Activated T-cell treated with anti-CD3 and anti-CD28 coated beads, Interleukin-2, amount 50 U/mL, for 48 hours (primary cell): ENCODE results near the gene TARBP2.
"Not testable (repeated sequence)": the region's sequence is repeated elsewhere in the genome, so short reads cannot be mapped to it uniquely, and the experiment has no call there.

ENCODE experiments used
- DNase-seq, 2 experiments: peaks; one replicate each; pipeline ENCODE4 v3.0.0-alpha.2; 2020

Gene TARBP2

DNA sequence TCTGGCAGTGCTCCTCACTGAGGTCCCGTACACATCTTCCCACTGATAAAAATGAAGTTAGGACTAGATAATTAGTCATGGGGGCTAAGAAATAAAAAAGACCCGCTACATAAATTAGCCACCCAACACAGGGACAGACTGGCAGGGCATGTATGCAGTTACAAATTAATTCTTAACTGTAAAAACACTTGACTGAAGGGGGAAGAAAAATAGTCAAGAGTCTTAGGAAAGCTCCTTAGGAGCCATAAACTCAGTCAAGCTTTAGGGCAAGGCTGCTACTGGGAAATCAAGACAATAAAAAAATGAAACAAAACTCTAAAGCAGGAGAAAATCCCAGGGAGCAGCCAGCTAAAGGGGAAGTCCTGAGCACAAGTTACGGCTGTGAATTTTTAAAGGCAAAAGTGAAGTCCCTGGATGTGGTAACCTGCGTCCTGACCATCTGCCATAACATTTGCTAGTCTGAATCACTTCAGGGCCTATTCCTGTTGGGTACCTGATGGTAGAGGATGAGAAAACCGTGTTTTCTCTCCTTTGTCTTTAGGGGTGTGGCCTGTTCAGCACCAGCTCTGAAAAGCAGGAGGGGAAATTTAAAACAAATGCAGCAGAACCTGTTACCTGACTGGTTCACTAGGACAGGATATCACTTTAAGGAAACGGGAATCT lies 13.7 kb downstream of the TARBP2 start:
- no peak for DNase-seq

DNA sequence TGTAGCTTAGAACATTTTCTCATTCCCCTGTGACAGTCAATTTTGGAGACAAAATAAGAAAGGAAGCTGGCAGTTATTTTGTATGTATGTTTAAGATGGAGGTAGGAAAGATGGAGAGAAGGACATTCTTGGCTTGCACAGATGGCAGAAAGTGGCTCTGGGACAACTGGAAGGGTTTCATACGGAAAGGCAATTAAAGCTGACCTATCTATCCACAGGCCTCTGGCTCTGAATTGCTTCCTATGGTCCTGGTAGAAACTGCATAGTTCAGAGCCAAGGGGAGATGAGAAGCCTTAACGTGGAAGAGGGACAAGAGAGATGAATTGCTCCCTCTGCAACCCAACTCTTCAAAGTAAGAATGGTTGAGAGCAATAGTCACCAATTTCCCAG lies 14.2 kb downstream of the TARBP2 start:
- no peak for DNase-seq

- DNase-seq, result no peak
Observed at GRCh38 chr12:53516758-53517455, 15.8 kb downstream of the TARBP2 start.

GRCh38 chr12:53518381-53518780 lies 17.3 kb downstream of the TARBP2 start:
- DNase-seq, result no peak

- DNase-seq, result no peak
Observed at GRCh38 chr12:53523131-53523530, 22.0 kb downstream of the TARBP2 start.

- no peak for DNase-seq
Observed at GRCh38 chr12:53524476-53524875, 23.4 kb downstream of the TARBP2 start.

- DNase-seq, result no peak
Observed at GRCh38 chr12:53530061-53530460, 29.0 kb downstream of the TARBP2 start.

DNA sequence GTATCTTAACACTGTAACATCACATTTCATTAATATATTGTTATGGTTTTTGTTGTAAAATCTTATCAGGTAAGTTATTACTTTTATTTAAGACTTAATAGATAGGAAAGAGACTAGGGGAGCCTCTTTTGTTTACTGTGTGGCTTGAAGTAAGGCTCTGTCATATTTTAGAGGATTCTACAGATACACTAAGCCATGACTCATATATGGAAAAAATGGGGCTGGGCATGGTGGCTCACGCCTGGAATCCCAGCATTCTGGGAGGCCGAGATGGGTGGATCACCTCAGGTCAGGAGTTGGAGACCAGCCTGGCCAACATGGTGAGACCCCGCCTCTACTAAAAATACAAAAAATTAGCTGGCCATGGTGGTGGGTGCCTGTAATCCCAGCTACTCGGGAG lies 29.8 kb downstream of the TARBP2 start:
- no peak for DNase-seq

DNA sequence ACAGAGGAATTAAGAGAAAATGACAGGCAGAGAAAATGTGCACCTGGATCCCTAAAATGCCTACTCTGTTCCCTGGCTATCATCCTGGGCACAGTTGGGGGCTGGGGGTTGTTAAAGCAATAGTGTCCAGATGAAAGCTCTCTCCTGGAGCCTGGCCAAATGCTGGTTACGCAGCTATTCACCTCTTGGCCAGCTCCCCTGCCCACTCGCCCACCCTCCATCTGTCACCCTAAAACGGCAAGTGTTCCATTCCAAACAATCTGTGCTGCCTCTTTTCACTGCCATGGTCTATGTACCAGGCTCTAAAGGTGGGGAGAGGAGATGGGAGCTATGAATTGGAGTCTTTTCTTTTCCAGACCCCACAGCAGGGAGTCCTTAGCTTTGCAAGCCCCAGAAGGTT lies 30.9 kb downstream of the TARBP2 start:
- DNase-seq, result no peak

DNA sequence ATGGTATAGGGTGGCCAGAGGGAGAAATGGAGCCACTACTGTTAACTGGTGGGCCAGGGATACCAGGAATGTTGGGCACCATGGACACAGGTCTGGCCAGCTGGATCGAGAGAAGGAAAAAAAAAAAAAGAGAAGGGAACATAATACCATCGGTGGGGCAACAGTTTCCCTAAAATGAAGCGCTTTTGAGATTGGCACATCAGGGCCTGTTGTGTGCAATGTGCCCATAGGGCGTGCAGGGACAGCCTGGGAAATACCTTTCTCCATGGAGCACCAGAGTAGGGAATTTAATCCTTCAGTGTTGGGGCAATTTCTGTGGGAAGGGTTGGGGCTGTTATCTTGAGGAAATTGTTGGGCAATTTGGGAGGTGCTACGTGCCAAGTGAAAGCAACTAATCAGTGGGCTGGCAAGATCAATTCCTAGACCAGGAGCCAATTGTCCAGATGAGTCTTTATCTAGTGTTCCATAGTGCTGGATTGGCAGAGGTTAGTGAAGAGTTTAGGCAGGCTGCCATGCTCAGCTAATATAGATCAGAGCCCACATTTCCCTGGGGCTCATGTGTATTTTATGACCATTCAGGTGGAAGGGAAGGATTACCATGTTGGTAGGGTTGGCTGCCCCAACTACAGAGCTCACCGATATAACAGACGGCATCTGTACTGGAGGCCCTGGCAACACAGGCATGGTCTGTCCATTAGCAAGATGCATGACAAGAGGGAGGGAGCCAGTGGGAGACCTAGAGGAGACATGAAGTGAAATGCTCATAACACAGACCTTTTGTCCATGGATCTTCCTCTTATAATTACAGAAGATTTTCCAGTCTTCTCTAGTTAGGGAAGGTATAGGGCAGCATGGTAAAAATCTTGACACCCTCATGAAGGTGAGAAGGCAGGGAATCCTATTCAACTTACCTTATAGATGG lies 31.7 kb downstream of the TARBP2 start:
- no peak for DNase-seq

- DNase-seq, result no peak
Observed at GRCh38 chr12:53533471-53533870, 32.4 kb downstream of the TARBP2 start.

DNA sequence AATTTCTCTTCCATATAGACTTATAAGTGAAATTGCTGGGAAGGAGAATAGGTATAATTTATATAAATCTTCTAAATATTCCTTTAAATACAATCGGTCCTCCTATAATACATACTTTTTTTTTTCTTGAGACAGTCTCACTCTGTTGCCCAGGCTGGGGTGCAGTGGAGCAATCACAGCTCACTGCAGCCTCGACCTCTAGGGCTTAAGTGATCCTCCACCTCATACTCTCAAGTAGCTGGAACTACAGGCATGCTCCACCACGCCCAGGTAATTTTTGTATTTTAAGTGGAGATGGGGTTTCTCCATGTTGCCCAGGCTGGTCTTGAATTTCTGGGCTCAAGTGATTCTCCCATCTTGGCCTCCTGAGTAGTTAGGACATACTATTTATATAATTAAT lies 35.9 kb downstream of the TARBP2 start:
- DNase-seq, result no peak

DNA sequence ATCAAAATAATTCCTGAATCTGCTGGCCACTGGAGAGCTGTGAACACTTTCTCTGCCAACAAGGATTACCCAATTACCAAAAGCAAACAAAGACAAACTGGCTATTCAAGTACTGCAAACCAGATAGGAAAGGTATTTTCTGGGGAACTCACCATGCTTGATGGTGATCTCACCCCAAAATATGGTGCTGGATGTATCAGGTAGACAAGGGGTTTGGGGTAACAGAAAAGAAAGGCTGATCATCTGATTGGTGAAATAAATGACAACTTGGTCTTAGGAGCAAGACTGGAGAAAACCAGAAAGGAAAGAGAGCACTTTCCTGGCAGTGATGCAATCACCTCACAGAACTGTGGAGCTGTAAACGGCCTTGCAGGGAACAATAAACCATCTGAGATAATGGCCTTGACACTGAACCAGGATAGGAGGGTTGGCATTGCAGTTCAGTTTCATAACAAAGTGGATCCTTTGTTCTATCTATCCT lies 37.2 kb downstream of the TARBP2 start:
- no peak for DNase-seq

DNA sequence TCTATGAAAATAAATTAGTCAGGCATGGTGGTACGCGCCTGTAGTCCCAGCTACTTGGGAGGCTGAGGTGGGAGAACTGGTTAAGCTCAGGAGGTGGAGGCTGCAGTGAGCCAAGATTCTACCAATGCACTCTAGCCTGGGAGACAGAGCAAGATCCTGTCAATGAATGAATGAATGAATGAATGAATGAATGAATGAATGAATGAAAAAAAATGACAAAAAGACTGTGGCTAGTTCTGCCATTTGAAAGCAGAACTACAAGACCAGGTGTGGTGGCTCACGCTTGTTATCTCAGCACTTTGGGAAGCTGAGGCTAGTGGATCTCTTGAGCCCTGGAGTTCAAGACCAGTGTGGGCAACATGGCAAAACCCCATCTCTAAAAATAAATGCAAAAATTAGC lies 38.4 kb downstream of the TARBP2 start:
- DNase-seq, result no peak

DNA sequence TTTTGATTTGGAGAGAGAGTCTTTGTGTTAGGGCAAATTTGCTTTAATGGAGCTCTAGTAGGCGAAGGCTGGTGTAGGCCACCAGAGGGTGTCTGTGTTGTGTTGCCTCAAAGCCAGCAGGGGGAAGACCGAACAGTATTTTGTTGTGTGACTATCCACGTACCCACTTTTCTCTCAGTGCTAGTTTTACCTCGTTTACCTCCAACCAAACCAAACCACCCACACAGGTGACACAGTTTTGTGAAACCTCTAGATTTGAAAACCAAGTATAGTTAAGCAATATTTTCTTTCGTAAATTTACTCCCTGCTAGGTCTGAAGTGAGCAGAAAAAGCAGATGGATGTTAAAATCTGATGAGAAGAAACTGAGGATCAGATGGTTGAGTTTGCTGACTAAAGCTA lies 42.5 kb downstream of the TARBP2 start:
- peak; percentile 60 for DNase-seq

DNA sequence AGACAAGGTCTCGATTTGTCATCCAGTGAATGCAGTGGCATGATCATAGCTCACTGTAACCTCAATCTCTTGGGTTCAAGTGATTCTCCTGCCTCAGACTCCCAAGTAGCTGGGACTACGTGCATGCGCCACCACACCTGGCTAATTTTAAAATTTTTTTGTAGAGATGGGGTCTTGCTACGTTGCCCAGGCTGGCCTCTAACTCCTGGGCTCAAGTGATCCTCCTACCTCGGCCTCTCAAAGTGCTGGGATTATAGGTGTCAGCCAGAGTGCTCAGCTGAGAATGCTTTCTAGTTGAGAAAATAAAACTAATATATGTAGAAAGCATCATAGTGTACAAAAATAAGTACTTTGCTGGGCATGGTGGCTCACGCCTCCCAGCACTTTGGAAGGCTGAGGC lies 47.3 kb downstream of the TARBP2 start:
- DNase-seq, result not testable (repeated sequence)

GRCh38 chr12:53550131-53550530 lies 49.0 kb downstream of the TARBP2 start:
- DNase-seq, result not testable (repeated sequence)

GRCh38 chr12:53550595-53550994 lies 49.5 kb downstream of the TARBP2 start:
- DNase-seq, result no peak

DNA sequence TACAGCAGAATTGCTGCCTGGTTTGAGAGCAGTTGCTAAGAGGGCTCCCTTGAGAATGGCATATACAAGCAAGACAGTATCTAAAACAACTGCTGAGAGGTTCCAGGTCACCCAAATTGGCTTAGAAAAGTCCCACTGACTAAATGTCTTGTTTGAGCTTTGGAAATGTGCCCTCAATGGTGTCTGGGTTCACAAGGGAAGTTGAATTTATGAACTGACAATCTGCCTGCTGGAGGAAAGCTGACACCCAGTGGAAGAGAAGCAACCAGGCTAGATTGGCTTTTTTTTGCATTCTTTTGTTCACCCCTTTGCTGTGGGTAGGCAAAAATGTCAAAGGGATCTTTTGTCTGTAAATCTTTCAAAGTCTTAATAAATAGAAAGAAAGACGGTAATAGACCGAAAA lies 50.8 kb downstream of the TARBP2 start:
- DNase-seq, result no peak

DNA sequence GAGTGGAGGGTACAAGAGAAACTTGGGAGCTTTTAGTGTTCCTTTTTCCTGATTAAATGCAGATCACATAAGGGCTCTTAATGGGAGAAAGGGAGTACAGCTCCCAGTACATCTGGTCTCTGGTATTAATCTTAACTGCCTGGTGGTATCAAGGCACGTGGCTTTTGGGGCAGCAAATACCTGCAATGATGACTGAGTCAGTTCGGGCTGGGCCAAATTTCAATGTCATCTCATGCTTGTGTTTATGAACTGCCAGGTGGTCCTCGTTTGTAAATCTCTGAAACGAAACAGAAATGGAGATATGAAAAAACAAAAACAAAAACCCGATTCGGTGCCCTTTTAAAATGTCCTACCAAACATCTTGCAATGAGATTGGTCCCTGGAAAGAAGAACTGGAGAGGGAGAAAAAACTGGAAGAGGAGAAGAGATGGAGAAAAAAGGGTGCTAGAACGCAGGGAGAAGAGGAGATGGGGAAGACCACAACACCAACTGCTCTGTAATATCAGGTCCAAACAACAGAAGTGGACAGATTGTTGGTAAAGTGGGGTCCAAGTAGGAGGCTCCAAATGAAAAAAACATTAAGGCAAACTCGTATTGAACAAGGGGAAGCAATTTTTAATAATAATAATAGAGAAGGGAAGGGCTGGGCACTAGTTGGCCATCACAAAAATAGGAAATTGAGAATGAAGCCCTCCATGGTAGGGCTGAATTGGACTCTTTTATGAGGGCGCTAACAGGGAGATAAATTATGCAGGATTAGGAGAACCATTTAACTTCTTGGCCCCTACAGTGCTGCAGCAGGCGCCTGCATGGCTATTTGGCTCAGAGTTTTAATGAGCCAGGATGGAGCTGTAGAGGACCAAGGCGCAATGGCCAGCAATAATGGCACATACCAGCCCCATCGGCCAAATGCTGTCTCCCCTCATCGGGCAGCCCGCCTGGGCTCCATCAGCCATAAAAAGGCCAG lies 51.6 kb downstream of the TARBP2 start:
- DNase-seq, result no peak
